Measurements from ENCODE around the gene STAT3.
A peak's percentile ranks its signal among the peaks of the same experiment; 100 is the strongest.
"Not testable (repeated sequence)": the region's sequence is repeated elsewhere in the genome, so short reads cannot be mapped to it uniquely, and the experiment has no call there.

STAT3 gene

DNA sequence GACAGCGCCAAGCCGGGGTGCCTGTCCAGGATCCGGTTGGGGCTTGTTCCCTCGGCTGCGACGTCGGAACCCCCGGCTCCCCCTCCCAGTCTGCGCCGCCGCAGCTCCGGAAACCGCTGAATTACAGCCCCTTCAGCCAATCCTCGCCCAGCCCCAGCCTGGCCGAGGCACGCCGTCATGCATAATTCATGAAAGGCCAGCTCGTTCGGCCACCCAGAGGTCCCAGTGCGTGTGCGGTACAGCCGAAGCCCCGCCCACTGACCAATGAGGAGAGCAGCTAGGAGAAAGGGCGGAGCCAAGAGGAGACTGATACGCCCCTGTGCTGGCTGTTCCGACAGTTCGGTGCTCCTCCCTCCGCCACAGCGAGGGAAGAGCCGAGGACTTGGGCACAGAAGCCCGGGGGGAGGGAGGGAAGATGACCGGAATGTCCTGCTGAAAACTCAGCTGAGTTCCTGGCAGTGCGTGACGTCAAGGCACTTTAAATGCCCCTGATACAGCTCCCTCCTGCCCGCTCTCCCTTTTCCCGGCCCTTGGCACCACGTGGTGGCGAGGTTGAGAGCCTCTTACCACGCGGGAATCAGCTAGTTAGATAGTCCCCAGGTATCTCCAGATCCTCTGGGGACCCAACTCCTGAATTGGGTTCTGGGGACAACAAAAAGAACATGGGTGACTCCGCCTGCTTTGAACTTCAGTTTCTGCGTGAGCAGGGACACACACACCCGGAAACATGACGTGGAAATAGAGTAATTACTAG is at the start of gene STAT3:
Gene STAT3, minus strand, starts transcription at position 62 of the 754 bp plus-strand sequence. CDS start 39,926 bp downstream, outside the sequence.
- DNase-seq (ENCODE audit: low read depth in 2 of 2), result peak; percentile 100

- DNase-seq (ENCODE audit: low read depth in 2 of 2), result no peak
Observed at GRCh38 chr17:42436391-42436790, 48.1 kb upstream of the STAT3 start.

GRCh38 chr17:42431758-42432161 is 43.5 kb upstream of the STAT3 start:
- no peak for DNase-seq (ENCODE audit: low read depth in 2 of 2)

DNA sequence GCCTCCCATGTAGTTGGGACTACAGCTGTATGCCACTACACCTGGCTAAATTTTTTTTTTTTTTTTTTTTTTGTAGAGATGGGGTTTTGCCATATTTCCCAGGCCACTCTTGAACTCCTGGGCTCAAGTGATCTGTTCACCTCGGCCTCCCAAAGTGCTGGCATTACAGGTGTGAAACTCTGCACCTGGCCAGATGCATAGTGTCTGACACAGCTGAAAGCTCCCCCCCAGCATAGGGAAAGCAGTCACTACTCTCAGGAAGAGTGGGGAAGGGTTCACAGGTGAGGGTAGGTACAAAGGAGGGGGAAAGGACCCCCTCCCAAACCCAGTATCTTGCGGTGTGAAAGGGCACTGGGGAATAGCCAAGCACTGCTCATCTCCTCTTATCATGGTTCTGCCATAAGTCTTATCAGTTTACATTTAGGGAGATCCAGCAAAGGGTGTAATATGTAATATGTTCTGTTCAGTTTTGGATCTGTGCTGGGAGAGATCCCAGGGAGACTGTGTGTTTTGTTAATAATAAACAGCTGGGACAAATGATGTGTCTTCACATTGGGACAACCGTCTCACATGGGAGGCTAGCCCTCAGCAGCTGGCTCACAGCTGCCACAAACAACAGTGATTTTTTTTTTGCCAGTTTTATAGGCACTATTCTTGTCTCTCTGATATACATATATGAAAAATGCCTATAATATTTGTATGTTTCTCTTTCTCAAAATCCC is 41.6 kb upstream of the STAT3 start:
- DNase-seq (ENCODE audit: low read depth in 2 of 2), result no peak

DNA sequence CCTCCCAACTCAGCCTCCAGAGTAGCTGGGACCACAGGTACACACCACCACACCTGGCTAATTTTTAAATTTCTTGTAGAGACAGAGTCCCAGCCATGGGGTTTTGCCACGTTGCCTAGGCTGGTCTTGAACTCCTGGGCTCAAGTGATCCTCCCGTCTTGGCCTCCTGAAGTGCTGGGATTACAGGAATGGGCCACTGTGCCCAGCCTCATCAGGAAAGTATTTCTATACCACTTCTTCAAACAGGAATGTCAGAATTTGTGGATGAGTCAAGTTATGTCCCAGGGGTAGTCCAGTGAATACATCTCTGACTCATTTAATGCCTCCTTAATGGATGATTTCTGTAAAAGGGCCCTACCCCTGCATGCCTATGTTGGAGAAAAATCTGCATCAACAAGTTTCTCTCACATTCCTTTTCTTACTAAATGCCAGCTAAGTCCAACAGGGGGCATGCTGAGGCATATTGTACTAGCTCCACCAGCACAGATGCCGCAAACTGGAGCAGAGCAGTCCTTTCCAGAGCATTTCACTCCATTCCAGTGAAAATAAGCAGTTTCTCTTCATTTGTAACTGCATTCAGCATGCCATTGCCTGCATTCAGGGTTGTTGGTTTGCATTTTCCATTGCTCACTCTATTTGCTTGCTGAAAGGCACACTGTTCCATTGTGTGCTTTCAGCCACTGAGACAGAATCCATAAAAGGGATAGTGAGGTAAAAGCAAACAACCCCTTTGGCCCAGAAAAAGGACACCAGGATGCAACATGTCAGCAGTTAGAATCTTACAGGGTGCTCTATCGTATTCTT is 40.1 kb upstream of the STAT3 start:
- no peak for DNase-seq (ENCODE audit: low read depth in 2 of 2)

- DNase-seq (ENCODE audit: low read depth in 2 of 2), result no peak
Observed at GRCh38 chr17:42424991-42425610, 36.9 kb upstream of the STAT3 start.

- DNase-seq (ENCODE audit: low read depth in 2 of 2), result no peak
Observed at GRCh38 chr17:42423766-42424165, 35.5 kb upstream of the STAT3 start.

DNA sequence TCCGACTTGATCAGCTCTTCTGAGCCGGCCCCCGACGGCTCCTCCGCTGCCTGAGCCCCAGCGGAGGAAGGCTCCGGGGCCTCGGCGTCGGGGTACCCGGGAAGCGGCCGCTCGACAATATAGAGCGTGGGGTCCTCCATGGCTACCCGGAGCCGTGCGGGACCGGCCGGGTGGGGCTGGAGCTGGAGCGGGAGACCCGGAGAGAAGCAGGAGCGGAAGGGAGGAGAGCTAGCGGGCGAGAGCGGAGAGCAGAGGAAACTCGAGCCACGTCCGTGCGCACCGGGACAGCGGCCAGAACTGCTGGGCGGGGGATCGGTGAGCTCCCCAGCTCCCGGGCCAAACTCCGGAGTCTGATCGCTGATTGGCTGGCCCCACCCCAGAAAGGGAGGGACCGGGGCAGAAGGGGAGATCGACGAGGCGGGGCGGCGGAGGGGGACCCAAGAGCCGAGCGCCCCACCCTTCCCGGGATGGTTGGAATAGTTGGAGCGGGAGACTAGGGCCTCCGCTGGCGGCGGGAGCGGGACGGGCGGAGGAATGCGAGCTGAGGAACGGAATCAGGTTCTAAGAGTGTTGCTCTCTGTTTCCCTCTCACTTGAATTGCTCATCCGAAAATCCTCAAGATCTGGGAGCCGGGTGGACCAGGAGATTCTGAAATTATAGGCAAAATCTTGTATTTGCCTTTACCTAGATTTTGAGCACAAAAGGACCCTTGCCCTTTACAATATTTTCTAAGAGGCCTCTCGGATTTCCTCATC is 34.9 kb upstream of the STAT3 start, which contains the start of gene CAVIN1:
Gene CAVIN1, minus strand, starts transcription at position 299 of the 755 bp plus-strand sequence. Its CDS starts 159 bp downstream, at position 140.
- no peak for DNase-seq (ENCODE audit: low read depth in 2 of 2)

- DNase-seq (ENCODE audit: low read depth in 2 of 2), result peak; percentile 13 to 35
Observed at GRCh38 chr17:42422412-42422957, 34.2 kb upstream of the STAT3 start.

DNA sequence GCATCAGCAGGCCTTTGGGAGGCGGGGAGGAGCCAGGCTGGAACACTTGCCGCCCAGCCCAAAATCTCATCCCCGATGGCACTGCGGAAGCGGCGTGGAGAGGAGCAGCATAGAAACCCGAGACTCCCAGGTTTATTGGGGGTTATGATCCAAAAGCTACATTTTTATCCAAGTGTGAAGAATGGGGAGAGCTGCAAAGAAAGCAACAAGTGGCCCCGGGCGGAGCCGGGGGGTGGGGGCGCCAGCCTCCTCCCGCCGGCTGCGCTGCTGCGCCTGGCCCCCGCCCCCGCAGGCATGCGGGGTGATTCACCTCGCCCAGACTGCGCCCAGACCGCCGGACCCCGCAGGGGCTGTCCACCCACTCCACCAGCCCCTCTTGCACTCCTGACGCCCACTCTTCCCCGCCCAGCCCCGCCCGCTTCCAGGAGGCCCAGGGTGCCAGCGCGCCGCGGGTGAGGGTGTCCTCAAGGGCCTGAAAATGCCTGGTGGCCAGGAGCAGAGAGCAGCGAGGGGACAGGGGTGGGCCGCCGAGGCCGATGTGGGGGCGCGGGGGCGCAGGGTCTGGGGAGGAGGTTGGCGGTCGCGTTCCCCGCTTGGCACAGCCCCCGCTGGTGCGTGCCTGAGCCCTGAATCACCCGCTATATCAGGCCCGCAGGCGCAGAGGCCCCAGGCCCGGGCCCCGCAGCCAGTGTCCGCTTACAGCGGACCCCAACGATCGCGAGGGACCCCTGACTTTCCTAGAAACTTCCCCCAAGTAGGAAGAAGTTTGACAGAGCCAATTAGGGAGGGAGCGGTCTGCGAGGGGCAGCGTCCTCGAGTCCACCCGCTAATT is 33.5 kb upstream of the STAT3 start:
- DNase-seq (ENCODE audit: low read depth in 2 of 2), result no peak

DNA sequence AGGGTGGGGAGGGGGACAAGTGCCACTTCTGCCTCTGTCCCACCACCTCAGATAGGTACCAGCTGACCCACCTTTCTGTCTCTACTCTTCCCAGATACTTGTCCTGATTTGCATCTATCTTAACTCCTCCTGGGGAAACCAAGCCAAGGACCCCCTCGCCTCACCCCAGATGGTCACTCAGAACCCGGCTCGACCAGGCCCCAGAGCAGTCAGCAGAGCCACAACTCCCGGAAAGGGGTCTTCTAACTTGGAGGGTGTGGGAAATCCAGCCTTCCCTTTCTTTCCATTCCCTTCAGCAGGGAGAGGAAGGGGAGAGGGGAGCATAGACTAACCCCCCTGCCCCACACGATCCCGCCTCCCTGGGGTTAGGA is 32.9 kb upstream of the STAT3 start:
- no peak for DNase-seq (ENCODE audit: low read depth in 2 of 2)

GRCh38 chr17:42417981-42418380 is 29.7 kb upstream of the STAT3 start:
- DNase-seq (ENCODE audit: low read depth in 2 of 2), result not testable (repeated sequence)

DNA sequence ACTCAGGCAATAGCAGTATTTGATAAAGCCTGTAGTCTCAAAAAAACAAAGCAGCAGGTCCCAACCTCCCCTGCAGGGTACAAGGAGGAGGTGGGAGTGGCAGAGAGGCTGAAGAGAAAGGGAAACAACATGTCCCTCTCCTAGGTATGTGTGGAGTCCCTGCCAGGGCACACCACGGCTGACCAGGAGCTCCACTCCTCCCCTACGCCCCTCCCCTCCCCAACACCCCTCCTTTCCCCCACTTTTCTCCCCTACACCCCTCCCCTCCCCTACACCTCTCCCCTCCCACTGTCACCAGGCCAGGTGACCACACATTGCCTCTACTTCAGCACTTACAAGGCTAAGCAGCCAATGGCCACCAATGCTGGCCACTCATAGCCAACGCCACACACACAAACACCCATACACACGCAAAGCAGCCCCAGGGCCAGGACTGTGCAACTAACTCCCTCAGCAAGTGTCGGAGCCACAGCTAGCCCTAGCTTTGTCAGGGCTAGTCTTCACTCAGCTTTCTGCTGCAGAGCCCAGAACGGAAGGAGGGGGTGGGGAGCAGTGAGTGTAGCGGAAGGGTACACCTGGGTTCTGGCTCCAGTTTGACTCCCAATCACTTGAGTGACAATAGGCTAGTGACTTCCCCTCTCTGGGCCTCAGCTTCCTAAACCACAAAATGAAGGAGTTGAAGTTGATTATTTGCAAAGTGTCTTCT is 26.6 kb upstream of the STAT3 start:
- DNase-seq (ENCODE audit: low read depth in 2 of 2), result peak; percentile 46 to 62

- DNase-seq (ENCODE audit: low read depth in 2 of 2), result no peak
Observed at GRCh38 chr17:42413464-42414040, 25.3 kb upstream of the STAT3 start.

DNA sequence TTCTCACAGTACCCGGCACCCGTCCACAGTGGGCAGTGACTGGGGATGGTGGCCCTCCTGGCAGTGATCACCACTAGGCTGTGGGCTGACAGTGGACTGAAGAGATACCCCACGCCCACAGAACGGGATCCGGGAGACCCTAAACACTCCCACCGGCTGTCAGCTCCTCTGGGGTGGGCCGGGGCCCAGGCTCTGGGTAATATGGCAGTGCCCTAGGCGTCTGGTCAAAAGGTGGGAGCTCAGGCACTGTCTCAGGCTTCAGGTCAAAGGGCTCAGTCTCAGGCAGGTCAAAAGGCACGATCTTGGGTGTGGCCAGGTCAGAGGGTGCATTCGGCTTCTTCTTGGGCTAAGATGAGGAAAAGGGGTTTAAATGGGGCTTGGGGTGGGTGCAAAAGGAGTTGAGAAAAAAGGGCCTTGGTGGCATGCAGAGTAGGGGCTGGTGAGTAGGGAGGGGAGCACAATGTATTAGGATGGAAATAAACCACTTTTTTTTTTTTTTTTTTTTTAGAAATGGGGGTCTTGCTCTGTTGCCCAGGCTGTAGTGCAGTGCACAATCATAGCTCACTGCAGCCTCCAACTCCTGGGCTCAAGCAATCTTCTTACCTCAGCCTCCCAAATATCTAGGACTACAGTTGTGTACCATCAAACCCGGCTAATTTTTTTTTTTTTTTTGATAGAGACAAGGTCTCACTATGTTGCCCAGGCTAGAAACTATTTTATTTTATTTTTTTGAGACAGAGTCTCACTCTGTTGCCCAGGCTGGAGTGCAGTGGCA is 23.9 kb upstream of the STAT3 start:
- DNase-seq (ENCODE audit: low read depth in 2 of 2), result no peak

- no peak for DNase-seq (ENCODE audit: low read depth in 2 of 2)
Observed at GRCh38 chr17:42411361-42411760, 23.1 kb upstream of the STAT3 start.

GRCh38 chr17:42410319-42410685 is 22.1 kb upstream of the STAT3 start:
- no peak for DNase-seq (ENCODE audit: low read depth in 2 of 2)
